Stimulated activated CD4-positive, alpha-beta T cell treated with anti-CD3 and anti-CD28 coated beads, TNF-alpha, amount 100 ng/mL, for 24 hours (primary cell): ENCODE data around the gene TMEM156.
"Not testable (repeated sequence)": the region's sequence is repeated elsewhere in the genome, so short reads cannot be mapped to it uniquely, and the experiment has no call there.

Source experiments
- DNase-seq, 3 experiments: peaks; one replicate each; pipeline ENCODE4 v3.0.0-alpha.2; 2020; ENCODE audit warnings: low read depth in 3 of 3

The TMEM156 gene

DNA sequence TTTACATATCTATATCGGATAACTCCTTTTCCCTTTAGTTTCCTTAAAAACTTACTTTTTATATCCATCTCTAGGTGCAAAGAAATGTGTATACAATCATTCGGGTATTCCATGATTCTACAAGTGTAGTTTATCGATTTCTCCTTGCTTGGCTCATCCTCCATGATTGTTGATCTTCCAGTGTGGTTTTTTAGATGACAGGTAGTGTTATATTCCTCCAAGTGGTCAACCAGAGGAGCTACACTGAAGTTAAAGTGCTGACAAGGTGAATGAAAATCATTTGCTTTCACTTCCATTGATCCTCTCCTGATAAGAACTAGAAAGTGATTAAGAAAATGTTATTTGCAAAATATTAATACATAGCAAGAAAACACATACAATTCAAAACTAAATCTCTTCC lies 38.5 kb downstream of the TMEM156 start:
- DNase-seq = no peak

- no peak for DNase-seq
Measured at GRCh38 chr4:38990241-38990640, 42.0 kb downstream of the TMEM156 start.

DNA sequence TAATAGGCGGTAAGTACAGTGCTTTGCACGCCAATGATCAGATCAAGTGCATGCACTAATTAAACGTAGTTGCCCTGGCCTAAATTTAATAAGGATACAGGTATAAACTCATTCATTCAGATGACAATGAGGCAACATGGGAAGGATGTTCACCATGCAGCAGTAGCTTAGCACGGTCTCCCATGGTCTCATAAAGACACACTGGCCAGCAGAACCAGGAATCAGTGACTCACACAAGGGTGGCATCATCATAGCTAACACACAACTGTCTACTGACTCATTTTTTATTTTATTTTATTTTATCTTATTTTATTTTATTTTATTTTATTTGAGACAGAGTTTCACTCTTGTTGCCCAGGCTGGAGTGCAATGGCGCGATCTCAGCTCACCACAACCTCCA lies 42.7 kb downstream of the TMEM156 start:
- DNase-seq = no peak

DNA sequence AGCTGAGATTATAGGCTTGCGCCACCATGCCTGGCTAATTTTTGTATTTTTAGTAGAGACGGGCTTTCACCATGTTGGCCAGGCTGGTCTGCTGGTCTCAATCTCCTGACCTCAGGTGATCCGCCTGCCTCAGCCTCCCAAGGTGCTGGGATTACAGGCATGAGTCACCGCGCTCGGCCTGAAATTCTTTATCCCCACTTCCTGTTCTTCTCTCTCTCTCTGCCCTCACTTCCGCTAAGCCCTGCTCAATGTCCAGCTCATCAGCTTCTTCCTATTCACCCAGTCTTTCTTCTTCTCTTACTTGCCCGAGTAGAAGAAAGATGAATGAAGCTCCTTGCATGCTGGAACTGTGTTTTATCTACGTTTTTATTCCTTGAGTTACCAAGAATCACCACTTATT lies 43.9 kb downstream of the TMEM156 start:
- not testable (repeated sequence) for DNase-seq

DNA sequence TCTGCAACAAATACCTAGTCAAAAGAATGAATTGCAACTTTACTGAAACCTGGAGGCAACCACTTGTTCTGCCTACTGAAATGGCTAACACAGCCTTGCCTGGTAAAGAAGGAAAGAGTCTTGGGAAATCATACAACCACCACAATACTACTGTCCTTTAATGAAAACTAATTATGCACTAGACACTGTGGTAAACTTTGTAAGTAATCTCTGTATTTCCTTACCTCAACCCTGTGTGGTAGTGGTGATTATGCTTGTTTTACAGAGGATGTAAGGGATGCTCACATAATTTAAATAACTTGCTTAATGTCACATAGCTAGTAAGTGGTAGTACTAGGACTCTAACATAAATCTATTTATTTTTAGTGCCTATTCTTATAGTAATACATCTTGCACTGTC lies 44.7 kb downstream of the TMEM156 start:
- DNase-seq = no peak

GRCh38 chr4:38985410-38986100 lies 46.7 kb downstream of the TMEM156 start:
- no peak for DNase-seq

DNA sequence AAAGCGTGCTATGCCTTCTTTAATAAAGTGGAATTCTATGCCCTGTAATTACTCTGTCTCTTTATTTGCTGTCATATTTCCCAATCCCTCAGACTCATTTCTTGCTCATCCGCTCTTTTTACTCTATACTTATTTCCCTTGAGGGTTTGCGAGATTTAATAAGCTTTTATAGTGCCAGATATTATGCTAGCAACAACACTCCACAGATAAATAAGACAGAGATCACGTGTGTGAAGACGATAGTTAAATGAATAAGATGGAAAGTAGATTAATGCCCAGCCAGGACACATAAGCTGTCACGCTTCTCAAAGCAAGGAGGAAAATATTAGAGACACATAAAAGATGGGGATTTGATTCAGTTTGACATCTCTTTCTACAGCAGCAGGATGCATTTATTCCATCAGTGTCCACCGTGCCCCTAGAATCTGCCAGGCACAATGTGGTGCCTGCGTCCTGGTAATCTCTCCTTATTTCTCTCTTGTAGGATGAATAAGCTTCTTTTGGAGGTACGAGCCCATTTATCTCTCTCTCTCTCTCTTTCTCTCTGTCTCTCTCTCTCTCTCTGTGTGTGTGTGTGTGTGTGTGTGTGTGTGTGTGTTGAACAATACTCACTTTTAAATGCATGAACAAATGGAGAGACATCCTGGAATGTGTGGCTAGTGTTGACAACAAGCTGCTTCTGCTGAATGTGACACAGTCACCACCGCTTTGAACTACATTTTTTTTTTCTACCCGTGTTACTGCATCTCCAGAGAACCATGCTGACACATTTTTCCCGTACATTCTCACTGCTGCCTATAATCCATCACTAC lies 48.2 kb downstream of the TMEM156 start:
- DNase-seq = no peak

GRCh38 chr4:38983291-38983690 lies 48.9 kb downstream of the TMEM156 start:
- no peak for DNase-seq

DNA sequence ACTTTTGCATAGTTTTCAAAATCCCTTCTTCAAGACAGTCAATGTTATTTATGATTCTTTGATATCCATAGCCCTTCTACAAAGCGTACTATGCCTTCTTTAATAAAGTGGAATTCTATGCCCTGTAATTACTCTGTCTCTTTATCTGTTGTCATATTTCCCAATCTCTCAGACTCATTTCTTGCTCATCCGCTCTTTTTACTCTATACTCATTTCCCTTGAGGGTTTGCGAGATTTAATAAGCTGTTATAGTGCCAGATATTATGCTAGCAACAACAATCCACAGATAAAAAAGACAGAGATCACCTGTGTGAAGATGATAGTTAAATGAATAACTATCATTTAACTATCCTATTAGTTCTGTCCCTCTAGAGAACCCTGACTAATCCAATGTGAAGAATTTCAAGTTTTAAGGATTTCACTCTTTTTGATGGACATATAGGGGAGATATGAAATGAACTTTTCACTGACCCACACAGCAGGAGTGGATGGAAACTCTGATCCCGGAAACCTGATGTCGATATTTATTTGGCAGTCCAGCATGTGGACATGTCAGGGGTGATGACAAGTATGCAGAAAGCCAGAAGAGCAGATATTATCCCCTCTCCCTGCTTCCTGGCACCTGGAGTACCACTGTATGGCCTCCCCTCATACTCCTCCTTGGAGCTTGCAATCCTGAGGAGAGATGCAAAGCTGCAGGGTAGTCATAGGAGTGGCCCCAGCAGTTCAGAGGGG lies 49.7 kb downstream of the TMEM156 start:
- no peak for DNase-seq

- DNase-seq = no peak
Measured at GRCh38 chr4:38980903-38981676, 51.1 kb downstream of the TMEM156 start.

DNA sequence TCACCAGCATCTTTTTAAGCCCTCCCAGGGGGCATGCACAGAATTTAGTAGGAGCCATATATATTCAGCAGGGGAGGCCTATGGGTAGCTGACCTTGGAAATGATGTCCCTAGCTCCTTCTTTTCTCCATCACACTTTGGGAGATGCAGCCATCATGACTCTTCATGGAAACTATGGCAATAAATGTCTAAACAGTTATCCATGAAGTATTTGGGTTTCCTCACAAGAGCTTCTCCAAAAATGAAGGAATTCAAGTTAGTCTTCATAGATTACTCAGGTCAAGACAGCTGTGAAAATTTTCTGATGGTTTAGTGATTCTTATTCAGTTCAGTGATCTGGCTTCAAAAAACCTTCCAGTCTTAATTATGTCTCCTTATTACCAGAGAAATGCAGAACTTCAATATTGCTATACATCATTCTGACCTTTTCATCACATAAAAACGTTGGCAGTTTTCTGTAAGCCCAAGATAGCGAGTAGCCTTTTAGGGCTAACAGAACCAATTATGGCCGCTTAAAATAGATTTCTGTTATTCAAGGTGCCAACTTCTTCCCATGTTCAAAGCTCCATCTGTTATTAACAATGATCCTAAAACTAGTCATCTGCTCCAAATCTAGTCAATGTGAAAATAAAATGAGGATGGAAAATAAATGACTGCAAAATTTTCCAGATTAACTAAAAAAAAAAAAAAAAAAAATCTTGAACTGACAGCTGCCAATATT lies 52.5 kb downstream of the TMEM156 start:
- DNase-seq = no peak

GRCh38 chr4:38979081-38979480 lies 53.1 kb downstream of the TMEM156 start:
- DNase-seq = no peak

DNA sequence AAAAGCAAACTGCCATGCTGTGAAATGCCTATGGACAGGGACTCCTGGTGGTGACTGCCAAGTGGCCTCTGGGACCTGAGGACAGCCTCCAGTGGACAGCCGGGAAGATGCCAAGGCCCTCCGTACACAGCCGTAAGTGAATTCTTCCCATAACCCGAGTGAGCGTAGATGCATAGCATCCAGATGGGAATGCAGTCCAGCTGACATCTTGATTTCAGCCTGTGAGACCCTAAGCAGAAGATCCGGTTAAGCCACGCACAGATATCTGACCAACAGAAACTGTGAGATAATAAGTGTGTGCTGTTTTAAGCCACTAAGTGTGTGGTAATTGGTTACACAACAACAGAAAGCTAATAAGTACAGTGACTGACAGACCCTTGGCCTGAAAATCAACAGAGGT lies 55.9 kb downstream of the TMEM156 start:
- DNase-seq = no peak

- no peak for DNase-seq
Measured at GRCh38 chr4:38968668-38969067, 63.5 kb downstream of the TMEM156 start.

GRCh38 chr4:38967260-38968095 lies 64.7 kb downstream of the TMEM156 start:
- DNase-seq = no peak

DNA sequence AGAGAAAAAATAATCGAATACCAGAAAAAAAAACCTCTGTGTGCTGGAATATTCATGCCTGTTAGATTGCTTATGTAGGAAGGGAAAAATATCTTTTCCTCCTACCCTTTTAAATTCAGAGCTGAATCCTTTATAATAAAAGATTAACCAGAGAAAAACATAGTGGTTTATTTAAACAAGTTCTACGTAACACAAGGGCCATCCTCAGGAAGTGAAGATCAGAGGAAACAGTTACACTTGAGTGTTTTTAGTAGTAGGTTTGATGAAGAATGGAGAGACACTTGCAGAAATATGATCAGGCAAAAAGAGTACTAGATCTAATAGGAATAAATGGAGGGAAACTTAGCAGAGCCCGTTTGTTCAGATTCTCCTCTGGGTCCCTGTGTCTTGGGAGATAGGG lies 66.3 kb downstream of the TMEM156 start:
- DNase-seq = no peak

DNA sequence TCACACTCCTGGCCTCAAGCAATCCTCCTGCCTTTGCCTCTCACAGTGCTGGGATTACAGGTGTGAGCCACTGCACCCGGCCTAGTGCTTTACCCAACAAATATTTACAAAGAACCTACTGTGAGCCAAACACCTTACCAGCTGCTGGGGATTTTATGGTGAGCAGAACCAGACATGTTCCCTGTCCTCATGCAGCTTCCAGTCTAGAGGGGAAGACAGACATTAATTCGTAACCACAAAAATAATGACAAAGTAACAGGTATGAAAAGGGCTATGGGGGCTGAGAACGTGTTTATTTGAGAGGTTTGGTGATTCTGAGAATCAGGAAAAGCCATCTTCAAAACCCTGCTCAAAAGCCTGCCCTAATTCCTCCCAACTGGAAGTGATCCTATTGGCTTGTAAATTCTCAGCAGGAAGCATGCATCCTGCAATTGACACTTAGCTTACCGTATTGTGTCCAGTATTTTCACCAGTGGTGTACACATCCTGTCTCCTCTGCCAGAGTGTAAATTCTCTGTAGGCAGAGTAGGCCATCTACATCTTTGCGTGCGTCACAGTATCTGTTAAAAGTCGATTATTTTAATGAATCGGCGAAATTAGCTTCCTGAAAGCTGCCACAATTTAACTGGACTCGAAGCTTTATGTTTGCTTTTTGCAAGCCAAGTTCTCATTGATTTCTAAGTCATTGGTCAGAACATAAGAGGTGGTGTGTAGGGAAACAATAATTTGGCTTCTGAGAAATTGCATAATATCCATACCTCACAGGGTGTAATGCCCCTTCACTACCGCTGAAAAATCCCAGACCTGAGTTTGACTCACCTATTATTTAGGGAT lies 67.0 kb downstream of the TMEM156 start:
- no peak for DNase-seq

GRCh38 chr4:38959248-38959647 lies 73.0 kb downstream of the TMEM156 start:
- not testable (repeated sequence) for DNase-seq

DNA sequence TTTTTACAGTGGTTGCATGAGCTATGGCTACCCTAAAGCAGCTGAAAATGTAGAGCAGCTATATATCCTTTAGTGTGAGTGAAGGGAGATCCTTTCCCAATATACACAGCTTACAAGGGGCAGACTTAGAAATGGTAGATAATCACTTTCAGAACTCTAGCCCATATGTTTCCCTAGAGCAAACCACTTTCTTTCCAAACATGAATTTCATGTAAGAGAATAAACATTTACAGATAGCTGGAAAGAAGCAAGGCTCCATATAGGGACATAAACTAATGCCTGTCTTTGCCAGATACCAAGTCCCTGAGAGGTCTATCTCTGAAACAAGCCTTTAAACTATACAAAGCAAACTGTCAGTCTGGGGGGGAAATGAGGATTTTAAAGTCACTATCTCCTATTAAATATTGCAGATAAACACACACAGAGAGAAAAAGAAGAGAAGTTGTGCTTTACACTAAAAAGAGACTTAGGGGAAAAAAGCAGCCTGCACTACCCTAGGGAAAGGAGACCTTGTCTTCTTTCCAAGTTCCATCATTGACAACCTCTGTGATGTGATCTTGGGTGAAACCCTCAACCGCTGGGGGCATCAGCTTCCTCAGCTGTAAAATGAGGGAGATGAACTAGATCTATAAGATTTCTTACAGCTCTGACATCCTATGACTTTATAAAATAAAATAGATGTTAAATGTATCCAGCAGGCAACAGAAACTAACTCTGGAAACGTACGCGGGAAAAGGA lies 73.6 kb downstream of the TMEM156 start:
- no peak for DNase-seq
